ENCODE results near the gene HSPB8. TPM values are rescaled to one million over a fixed set of nuclear protein-coding genes. Genes with fewer than 3 reads are reported as not detected.

Gene HSPB8
- total RNA-seq, 4 donors from 2014 or later = 85.3 to 139 (median 107) TPM

DNA sequence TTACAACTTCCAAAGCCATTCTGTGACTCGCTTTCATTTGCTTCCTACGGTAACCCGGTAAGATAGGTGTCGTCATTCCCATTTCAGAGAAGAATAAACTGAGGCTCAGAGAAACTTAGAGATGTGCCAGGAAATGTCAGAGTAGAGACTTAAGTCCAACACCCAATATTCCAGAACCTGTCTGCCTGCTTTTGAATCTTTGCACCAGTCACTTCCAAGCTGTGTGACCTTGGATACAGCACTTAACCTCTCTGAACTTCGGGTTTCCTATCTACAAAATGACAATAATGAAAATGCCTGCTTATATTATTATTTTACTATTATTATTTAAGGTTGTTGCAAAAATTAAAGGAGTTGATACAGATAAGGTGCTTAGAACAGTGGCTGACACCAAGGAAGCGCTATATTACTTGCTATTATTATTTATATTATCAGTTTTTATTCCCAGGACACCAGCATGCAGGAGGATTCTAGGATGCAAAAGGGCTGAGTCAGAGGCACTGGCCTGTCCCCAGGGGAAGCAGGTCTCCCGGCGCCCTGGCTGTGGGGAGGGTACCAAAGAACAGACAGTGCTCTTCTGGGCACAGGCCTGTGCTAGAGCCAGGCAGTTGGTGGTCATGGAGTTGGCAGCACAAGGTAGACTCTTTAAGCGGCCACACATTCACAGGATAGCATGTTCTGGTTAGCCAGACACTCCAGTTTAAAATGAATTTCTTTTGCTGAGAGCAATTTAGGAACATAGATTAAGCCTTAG lies 5.4 kb downstream of the HSPB8 start:
- no peak overlapping the region for H3K4me3 ChIP-seq (ENCODE audit: low read depth, poor library complexity, severe bottlenecking)
- TF ChIP-seq, protein P1, sequence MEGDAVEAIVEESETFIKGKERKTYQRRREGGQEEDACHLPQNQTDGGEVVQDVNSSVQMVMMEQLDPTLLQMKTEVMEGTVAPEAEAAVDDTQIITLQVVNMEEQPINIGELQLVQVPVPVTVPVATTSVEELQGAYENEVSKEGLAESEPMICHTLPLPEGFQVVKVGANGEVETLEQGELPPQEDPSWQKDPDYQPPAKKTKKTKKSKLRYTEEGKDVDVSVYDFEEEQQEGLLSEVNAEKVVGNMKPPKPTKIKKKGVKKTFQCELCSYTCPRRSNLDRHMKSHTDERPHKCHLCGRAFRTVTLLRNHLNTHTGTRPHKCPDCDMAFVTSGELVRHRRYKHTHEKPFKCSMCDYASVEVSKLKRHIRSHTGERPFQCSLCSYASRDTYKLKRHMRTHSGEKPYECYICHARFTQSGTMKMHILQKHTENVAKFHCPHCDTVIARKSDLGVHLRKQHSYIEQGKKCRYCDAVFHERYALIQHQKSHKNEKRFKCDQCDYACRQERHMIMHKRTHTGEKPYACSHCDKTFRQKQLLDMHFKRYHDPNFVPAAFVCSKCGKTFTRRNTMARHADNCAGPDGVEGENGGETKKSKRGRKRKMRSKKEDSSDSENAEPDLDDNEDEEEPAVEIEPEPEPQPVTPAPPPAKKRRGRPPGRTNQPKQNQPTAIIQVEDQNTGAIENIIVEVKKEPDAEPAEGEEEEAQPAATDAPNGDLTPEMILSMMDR (IDR thresholded peaks at IDR 0.05) = no peak
- TF ChIP-seq POLR2A (IDR thresholded peaks at IDR 0.05) = no peak
- no peak for DNase-seq (ENCODE audit: low spot score in 2 of 2)
- intact Hi-C loops (cut with DNase I; ENCODE audit: low total_unique reads) = no loop called here
- 74 to 77% methylated on average over 9 of the region's 9 CpGs for WGBS, 2 donors

DNA sequence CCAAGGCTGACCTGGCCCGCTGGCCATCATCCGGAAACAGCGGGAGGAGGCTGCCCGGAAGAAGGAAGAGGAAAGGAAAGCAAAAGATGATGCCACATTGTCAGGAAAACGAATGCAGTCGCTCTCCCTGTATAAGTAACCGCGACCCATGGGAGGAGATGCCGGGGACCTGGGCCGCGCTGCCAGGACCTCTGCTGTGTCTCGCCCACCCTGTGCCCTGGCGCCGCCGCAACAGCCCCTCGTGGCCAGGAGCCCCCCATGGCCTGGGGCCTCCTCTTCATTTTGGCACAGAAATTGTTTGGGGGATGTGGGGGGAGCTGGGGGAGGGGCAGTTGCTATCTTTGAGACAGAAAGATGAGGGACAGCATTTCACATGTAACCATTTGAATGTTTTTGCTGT lies 16.5 kb downstream of the HSPB8 start:
- TF ChIP-seq, protein P1 (IDR thresholded peaks at IDR 0.05) = no peak
- TF ChIP-seq POLR2A (IDR thresholded peaks at IDR 0.05) = no peak
- DNase-seq (ENCODE audit: low spot score in 2 of 2) = no peak
- H3K4me3 ChIP-seq (ENCODE audit: low read depth, poor library complexity, severe bottlenecking) = no peak overlapping the region
- WGBS, 2 donors = 94 to 95% methylated on average over 16 of the region's 16 CpGs
- intact Hi-C loops (cut with DNase I; ENCODE audit: low total_unique reads) = no loop called here

DNA sequence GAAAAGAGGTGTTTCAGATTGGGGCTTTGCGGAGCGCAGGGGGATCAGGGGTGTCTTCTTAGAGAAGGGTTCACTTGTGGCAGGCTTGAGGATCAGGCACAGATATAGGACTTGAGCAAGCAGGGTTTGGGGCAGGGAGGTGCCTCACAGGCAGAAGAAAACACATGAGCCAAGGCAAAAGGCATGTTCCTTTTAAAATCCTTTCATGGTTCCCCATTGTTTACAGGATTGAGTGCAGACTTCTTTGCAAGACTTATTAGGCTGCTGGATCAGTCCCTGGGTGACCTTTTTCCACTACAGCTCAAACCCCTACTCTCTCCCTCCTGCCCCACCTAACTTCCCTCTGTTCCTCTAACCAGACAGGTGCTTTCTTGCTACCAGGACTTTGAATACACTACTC lies 19.7 kb downstream of the HSPB8 start:
- no peak overlapping the region for H3K4me3 ChIP-seq (ENCODE audit: low read depth, poor library complexity, severe bottlenecking)
- DNase-seq (ENCODE audit: low spot score in 2 of 2) = no peak
- no peak for TF ChIP-seq POLR2A (IDR thresholded peaks at IDR 0.05)
- TF ChIP-seq, protein P1 (IDR thresholded peaks at IDR 0.05) = no peak
- WGBS, 2 donors = 100% methylated on average over 2 of the region's 2 CpGs
- intact Hi-C loops (cut with DNase I; ENCODE audit: low total_unique reads) = no loop called here

DNA sequence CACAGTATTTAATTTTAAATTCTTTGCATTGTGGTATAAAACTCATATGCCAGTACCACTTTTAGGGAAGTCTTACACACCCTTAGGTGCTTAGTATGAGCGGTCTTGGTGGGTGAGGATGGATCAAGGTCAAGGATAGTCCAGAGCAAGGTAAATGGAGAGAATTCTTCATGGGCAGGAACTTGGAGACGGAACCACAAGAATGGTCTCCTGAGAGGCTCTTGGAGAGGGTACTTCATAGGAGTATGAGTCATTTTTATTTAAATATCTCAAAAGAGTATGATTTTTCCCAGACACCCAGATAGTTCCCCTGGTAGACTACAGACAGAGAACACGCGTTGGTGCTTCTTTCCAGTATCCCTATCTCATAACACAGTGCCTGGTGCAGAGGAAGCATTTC lies 21.9 kb downstream of the HSPB8 start:
- DNase-seq (ENCODE audit: low spot score in 2 of 2) = no peak
- TF ChIP-seq POLR2A (IDR thresholded peaks at IDR 0.05) = no peak
- TF ChIP-seq, protein P1 (IDR thresholded peaks at IDR 0.05) = no peak
- H3K4me3 ChIP-seq (ENCODE audit: low read depth, poor library complexity, severe bottlenecking) = no peak overlapping the region
- intact Hi-C loops (cut with DNase I; ENCODE audit: low total_unique reads) = no loop called here
- WGBS, 2 donors = 91 to 94% methylated on average over 4 of the region's 4 CpGs

DNA sequence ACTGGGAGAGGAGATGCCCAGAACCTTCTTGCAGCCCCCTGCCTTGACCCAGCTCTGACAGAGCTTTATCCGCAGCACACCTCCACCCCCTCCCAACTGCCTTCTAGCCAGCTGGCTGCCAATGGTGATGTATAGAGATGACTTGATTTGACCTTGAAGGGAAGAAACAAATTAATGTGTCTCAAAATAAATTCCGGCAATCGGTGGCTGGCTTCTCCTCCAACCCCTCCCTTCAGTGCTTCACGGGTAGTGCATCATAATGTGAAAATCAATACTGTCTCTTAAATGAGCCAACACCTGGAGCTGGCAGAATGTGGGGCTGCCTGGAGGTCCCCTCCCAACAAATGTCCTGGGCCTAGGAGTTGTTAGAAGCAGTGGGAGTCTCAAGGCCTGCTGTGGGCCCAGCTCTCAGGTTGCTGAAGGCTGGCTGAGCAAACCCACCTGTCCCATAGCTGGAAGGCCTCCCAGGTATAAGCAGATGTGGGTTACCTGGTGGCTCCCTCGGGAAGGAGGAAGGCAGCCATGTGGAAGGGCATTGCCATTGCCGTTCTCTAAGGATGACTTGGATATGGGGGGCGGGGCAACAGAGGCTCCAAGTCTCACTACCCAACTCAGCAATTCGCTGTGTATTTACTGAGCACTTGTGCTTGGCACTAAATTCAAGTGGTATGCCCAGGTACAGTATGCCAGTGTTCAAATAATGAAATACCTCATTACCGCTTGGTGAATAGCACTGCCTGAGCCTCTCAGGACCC lies 23.2 kb downstream of the HSPB8 start:
- intact Hi-C loops (cut with DNase I; ENCODE audit: low total_unique reads) = no loop called here
- WGBS, 2 donors = 86 to 88% methylated on average over 9 of the region's 9 CpGs
- no peak overlapping the region for H3K4me3 ChIP-seq (ENCODE audit: low read depth, poor library complexity, severe bottlenecking)
- DNase-seq (ENCODE audit: low spot score in 2 of 2) = no peak
- TF ChIP-seq, protein P1 (IDR thresholded peaks at IDR 0.05) = no peak
- TF ChIP-seq POLR2A (IDR thresholded peaks at IDR 0.05) = no peak

Measured in lower leg skin (tissue), 4 donors.